SK-N-SH treated with all-trans-retinoic acid at 6 μM for 48 hours (cell line): ENCODE measurements around the gene GK.
"Not testable (repeated sequence)": the region's sequence is repeated elsewhere in the genome, so short reads cannot be mapped to it uniquely, and the experiment has no call there.

Source experiments
- ATAC-seq: fragments of 200-7000 bp; cut with Tn5 transposase; 3 replicates; pipeline ENCODE4 v1.9.1; 2020; ENCODE audit warnings: mild to moderate bottlenecking, moderate library complexity
- ARNTL ChIP-seq: fragments of 450-650 bp; formaldehyde crosslinking; IDR thresholded peaks from 2 replicates; pipeline ENCODE4 v1.5.0; 2020; ENCODE audit warnings: low read depth, mild to moderate bottlenecking, moderate library complexity, borderline replicate concordance
- BACH2 ChIP-seq: fragments of 250-450 bp; sonication (Bioruptor Pico); IDR thresholded peaks from 2 replicates; pipeline ENCODE4 v1.9.0; 2021; ENCODE audit warnings: mild to moderate bottlenecking, borderline replicate concordance
- CREB5 ChIP-seq: fragments of 250-450 bp; sonication (Bioruptor Pico); IDR thresholded peaks from 2 replicates; pipeline ENCODE4 v1.5.1; 2020; ENCODE audit warnings: low read depth, mild to moderate bottlenecking, moderate library complexity
- CSDC2 ChIP-seq: fragments of 250-450 bp; sonication (Bioruptor Pico); IDR thresholded peaks from 2 replicates; pipeline ENCODE4 v1.5.0; 2020; ENCODE audit warnings: mild to moderate bottlenecking, moderate library complexity
- CSRNP3 ChIP-seq: fragments of 250-450 bp; sonication (Bioruptor Pico); IDR thresholded peaks from 2 replicates; pipeline ENCODE4 v1.5.1; 2021; ENCODE audit warnings: mild to moderate bottlenecking, moderate library complexity
- ESRRG ChIP-seq: fragments of 250-450 bp; sonication (Bioruptor Pico); IDR thresholded peaks from 2 replicates; pipeline ENCODE4 v1.6.1; 2021; ENCODE audit warnings: mild to moderate bottlenecking
- GLIS3 ChIP-seq: fragments of 250-450 bp; sonication (Bioruptor Pico); IDR thresholded peaks from 2 replicates; pipeline ENCODE4 v1.5.0; 2020; ENCODE audit warnings: mild to moderate bottlenecking, moderate library complexity
- ISL1 ChIP-seq: fragments of 250-450 bp; sonication (Bioruptor Pico); IDR thresholded peaks from 2 replicates; pipeline ENCODE4 v2.1.2; 2022; ENCODE audit warnings: mild to moderate bottlenecking, moderate library complexity
- OSR1 ChIP-seq: fragments of 250-450 bp; sonication (Bioruptor Pico); IDR thresholded peaks from 2 replicates; pipeline ENCODE4 v1.8.0; 2022; ENCODE audit warnings: moderate library complexity, mild to moderate bottlenecking, inconsistent platforms
- PATZ1 ChIP-seq: fragments of 250-450 bp; sonication (Bioruptor Pico); IDR thresholded peaks from 2 replicates; pipeline ENCODE4 v1.8.0; 2020; ENCODE audit warnings: mild to moderate bottlenecking, moderate library complexity, borderline replicate concordance
- RARB ChIP-seq: fragments of 250-450 bp; sonication (Bioruptor Pico); IDR thresholded peaks from 2 replicates; pipeline ENCODE4 v1.8.0; 2021; ENCODE audit warnings: mild to moderate bottlenecking, moderate library complexity
- TCF4 ChIP-seq: fragments of 250-450 bp; sonication (Bioruptor Pico); IDR thresholded peaks from 2 replicates; pipeline ENCODE4 v1.8.0; 2021; ENCODE audit warnings: mild to moderate bottlenecking, moderate library complexity, borderline replicate concordance
- TOX ChIP-seq: fragments of 250-450 bp; sonication (Bioruptor Pico); IDR thresholded peaks from 2 replicates; pipeline ENCODE4 v1.8.0; 2021; ENCODE audit warnings: mild to moderate bottlenecking, moderate library complexity, borderline replicate concordance
- ZC3H10 ChIP-seq: fragments of 250-450 bp; sonication (Bioruptor Pico); IDR thresholded peaks from 2 replicates; pipeline ENCODE4 v1.5.1; 2021; ENCODE audit warnings: mild to moderate bottlenecking, moderate library complexity
- ZFP30 ChIP-seq: fragments of 450-650 bp; formaldehyde crosslinking; IDR thresholded peaks from 2 replicates; pipeline ENCODE4 v1.5.0; 2022; ENCODE audit warnings: mild to moderate bottlenecking, moderate library complexity
- ZNF565 ChIP-seq: fragments of 450-650 bp; formaldehyde crosslinking; conservative IDR thresholded peaks from 2 replicates; pipeline ENCODE4 v1.5.0; 2020; ENCODE audit warnings: low read depth, mild to moderate bottlenecking, moderate library complexity
- ZNF70 ChIP-seq: fragments of 450-650 bp; formaldehyde crosslinking; IDR thresholded peaks from 2 replicates; pipeline ENCODE4 v1.5.0; 2020; ENCODE audit warnings: mild to moderate bottlenecking, moderate library complexity
- ZNF8 ChIP-seq: fragments of 450-650 bp; formaldehyde crosslinking; IDR thresholded peaks from 2 replicates; pipeline ENCODE4 v1.5.0; 2020; ENCODE audit warnings: mild to moderate bottlenecking, moderate library complexity
- TF ChIP-seq, protein P1 (sequence below): fragments of 250-450 bp; sonication (Bioruptor Pico); IDR thresholded peaks from 2 replicates; pipeline ENCODE4 v1.8.0; 2021; ENCODE audit warnings: low read depth, mild to moderate bottlenecking, moderate library complexity, borderline replicate concordance

The GK gene

GRCh38 chrX:30627818-30628652 lies 25.2 kb upstream of the GK start:
- no peak for TF ChIP-seq ISL1
- TF ChIP-seq ZNF8 (CRISPR knock-in tag): no peak
- ATAC-seq: no peak

DNA sequence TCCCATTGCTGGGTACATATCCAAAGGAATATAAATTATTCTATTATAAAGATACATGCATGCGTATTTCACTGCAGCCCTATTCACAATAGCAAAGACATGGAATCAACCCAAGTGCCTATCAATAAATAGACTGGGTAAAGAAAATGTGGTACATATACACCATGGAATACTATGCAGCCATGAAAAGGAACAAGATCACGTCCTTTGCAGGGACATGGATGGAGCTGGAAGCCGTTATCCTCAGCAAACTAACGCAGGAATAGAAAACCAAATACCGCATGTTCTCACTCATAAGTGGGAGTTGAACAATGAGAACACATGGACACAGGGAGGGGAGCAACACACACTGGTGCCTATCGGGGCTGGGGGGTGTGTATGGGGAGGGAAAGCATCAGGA lies 19.2 kb upstream of the GK start:
- not testable (repeated sequence) for ATAC-seq

DNA sequence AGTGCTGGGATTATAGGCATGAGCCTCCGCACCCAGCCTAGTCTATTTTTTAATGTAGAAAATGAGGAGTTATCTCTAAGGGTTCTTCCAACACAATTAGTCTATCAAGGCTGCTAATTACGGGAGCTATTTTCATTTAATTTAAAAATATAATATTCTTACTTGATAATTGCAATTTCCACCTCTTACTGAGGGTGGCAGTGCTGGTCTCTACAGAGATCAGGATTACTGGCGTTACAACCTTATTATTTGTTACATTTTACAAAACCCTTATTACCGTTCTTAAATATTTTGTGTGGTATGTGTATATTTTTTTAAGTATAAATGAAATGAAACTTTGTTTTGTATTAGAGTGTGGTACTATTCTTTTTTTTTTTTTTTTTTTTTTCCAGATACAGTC lies 17.6 kb upstream of the GK start:
- ATAC-seq: no peak
- TF ChIP-seq GLIS3 (CRISPR knock-in tag): no peak
- no peak for TF ChIP-seq ZFP30 (CRISPR knock-in tag)
- TF ChIP-seq TCF4 (CRISPR knock-in tag): no peak
- TF ChIP-seq ARNTL (CRISPR knock-in tag): no peak
- no peak for TF ChIP-seq RARB (CRISPR knock-in tag)
- TF ChIP-seq BACH2 (CRISPR knock-in tag): no peak

- no peak for ATAC-seq
- TF ChIP-seq, protein P1, sequence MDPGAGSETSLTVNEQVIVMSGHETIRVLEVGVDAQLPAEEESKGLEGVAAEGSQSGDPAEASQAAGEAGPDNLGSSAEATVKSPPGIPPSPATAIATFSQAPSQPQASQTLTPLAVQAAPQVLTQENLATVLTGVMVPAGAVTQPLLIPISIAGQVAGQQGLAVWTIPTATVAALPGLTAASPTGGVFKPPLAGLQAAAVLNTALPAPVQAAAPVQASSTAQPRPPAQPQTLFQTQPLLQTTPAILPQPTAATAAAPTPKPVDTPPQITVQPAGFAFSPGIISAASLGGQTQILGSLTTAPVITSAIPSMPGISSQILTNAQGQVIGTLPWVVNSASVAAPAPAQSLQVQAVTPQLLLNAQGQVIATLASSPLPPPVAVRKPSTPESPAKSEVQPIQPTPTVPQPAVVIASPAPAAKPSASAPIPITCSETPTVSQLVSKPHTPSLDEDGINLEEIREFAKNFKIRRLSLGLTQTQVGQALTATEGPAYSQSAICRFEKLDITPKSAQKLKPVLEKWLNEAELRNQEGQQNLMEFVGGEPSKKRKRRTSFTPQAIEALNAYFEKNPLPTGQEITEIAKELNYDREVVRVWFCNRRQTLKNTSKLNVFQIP: no peak
Observed at GRCh38 chrX:30637874-30638815, 15.1 kb upstream of the GK start.

DNA sequence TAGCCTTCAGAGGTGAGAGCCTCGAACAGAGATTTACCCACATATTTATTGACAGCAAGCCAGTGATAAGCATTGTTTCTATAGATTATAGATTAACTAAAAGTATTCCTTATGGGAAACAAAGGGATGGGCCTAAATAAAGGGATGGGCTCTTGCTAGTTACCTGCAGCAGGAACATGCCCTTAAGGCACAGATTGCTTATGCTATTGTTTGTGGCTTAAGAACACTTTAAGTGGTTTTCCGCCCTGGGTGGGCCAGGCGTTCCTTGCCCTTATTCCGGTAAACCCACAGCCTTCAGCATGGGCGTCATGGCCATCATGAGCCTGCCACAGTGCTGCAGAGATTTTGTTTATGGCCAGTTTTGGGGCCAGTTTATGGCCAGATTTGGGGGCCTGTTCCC lies 13.5 kb upstream of the GK start:
- not testable (repeated sequence) for ATAC-seq

- no peak for ATAC-seq
- TF ChIP-seq ISL1 (no peak), CREB5 (no peak), PATZ1 (CRISPR knock-in tag) (no peak), TCF4 (CRISPR knock-in tag) (no peak), ZNF565 (no peak), ESRRG (CRISPR knock-in tag) (no peak), ZNF8 (CRISPR knock-in tag) (no peak), RARB (CRISPR knock-in tag) (no peak)
Observed at GRCh38 chrX:30642642-30643041, 10.6 kb upstream of the GK start.

- no peak for ATAC-seq
- TF ChIP-seq RARB (CRISPR knock-in tag): no peak
- TF ChIP-seq GLIS3 (CRISPR knock-in tag): no peak
- TF ChIP-seq BACH2 (CRISPR knock-in tag): no peak
- no peak for TF ChIP-seq ESRRG (CRISPR knock-in tag)
- TF ChIP-seq CSDC2: no peak
- no peak for TF ChIP-seq ARNTL (CRISPR knock-in tag)
- no peak for TF ChIP-seq ZC3H10 (CRISPR knock-in tag)
- TF ChIP-seq OSR1: no peak
- TF ChIP-seq, protein P1: no peak
- TF ChIP-seq TCF4 (CRISPR knock-in tag): no peak
- no peak for TF ChIP-seq ZFP30 (CRISPR knock-in tag)
- TF ChIP-seq CSRNP3: no peak
- no peak for TF ChIP-seq TOX (CRISPR knock-in tag)
- TF ChIP-seq ZNF565: no peak
- TF ChIP-seq ZNF70 (CRISPR knock-in tag): no peak
Observed at GRCh38 chrX:30643313-30643821, 9.9 kb upstream of the GK start.
